Prostate gland (tissue), 2 donors: ENCODE measurements around the gene BSND.

Source experiments
- POLR2A ChIP-seq: fragments of 450-650 bp; IDR thresholded peaks from one replicate; pipeline ENCODE4 v1.6.1; 2016; ENCODE audit warnings: antibody characterized with exemption, mild to moderate bottlenecking
- TF ChIP-seq, protein P1 (sequence below), 4 experiments: fragments of 200-600 bp in 2 of 4; fragments of 450-650 bp in 2 of 4; sonication (generic) in 2 of 4; IDR thresholded peaks; 1 replicate in 3 of 4; 2 replicates in 1 of 4; pipeline ENCODE4 v1.5.1; 2016 to 2019; ENCODE audit warnings: antibody characterized with exemption in 4 of 4, mild to moderate bottlenecking in 2 of 4, moderate library complexity in 2 of 4

DNA sequence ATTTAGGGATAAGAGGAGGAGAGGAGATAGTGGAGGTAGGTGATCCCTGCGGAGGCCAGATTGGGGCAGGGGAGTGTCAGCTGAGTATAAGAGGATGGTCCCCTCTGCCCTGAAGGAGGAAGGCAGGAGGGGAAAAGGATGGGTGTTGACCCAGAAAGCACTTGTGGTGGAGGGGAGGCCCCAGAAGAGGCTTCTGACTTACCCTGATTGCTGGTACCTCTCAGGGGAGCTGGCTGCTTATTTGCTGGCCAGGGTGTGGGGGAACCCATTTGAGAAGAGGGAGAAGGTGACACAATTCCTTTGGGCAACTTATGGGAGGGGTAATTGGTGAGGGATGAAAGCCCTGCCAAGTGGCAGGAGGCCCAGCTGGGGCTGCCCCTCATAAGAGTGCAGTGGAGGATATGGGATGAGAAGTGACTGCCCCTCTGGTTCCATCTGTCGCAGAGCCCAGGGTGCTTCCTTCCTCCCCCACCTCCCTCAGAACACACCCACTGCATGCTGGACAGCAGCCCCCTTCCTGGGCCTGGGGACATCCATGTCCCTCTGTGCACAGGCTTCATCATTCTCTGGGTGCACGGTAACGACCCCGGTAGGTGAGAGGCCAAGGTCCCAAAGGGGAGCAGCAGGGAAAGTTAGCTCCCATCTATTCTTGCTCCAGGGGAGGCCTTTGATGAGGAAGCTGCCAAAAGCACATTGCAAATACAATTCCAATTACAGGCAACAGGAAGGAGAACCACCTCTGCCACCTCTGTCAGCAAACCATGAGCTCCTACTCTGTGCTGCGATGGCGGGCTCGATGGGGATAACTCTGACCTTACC lies 39.2 kb downstream of the BSND start:
- TF ChIP-seq, protein P1, sequence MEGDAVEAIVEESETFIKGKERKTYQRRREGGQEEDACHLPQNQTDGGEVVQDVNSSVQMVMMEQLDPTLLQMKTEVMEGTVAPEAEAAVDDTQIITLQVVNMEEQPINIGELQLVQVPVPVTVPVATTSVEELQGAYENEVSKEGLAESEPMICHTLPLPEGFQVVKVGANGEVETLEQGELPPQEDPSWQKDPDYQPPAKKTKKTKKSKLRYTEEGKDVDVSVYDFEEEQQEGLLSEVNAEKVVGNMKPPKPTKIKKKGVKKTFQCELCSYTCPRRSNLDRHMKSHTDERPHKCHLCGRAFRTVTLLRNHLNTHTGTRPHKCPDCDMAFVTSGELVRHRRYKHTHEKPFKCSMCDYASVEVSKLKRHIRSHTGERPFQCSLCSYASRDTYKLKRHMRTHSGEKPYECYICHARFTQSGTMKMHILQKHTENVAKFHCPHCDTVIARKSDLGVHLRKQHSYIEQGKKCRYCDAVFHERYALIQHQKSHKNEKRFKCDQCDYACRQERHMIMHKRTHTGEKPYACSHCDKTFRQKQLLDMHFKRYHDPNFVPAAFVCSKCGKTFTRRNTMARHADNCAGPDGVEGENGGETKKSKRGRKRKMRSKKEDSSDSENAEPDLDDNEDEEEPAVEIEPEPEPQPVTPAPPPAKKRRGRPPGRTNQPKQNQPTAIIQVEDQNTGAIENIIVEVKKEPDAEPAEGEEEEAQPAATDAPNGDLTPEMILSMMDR (IDR thresholded peaks at IDR 0.05), result no peak
- TF ChIP-seq POLR2A, result no peak
